ENCODE results near the gene ABHD14A.

Gene ABHD14A

DNA sequence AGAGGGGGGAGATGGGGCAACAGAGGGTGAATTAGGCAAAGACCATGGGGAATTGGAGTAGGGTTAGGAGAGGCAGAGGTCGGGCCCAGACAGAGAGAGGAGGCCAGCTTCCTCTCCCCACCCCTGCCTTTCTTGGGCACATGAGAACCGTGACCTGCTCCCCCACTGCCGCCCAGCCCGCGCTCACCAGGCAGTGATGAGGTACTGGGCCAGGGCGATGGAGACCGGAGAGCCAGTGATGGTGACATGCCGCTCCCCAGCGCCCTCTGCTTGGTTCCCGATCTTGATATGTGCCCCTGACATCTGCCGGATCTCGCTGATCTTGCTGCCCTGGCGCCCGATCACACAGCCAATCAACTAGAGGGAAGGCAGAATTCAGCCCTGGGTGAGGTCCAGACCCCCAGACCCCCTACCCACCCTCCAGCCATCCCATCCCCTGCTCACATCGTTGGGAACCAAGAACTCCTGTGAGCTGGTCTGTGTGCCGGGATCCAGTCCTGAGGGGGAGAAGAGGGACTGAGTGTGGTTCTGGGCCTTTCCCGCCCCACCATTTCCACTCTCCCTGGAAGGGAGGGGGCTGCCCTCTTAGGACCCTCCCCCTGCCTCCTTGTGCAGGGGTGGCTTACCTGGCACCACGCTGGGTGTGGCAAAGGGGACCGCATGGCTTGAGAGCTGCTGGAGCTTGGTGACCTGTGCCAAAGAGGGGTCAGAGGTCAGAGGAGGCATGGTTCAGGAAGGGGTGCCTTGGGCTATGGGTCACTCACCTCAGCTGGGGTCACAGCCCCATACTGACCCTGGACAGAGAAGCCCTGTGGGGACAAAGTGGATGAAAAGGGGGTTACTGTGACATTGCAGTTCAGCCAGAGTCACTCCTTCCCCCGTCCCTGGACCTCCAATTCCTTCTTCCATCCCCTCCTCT, 16.0 kb upstream of the ABHD14A start:
- TF ChIP-seq, protein P1, sequence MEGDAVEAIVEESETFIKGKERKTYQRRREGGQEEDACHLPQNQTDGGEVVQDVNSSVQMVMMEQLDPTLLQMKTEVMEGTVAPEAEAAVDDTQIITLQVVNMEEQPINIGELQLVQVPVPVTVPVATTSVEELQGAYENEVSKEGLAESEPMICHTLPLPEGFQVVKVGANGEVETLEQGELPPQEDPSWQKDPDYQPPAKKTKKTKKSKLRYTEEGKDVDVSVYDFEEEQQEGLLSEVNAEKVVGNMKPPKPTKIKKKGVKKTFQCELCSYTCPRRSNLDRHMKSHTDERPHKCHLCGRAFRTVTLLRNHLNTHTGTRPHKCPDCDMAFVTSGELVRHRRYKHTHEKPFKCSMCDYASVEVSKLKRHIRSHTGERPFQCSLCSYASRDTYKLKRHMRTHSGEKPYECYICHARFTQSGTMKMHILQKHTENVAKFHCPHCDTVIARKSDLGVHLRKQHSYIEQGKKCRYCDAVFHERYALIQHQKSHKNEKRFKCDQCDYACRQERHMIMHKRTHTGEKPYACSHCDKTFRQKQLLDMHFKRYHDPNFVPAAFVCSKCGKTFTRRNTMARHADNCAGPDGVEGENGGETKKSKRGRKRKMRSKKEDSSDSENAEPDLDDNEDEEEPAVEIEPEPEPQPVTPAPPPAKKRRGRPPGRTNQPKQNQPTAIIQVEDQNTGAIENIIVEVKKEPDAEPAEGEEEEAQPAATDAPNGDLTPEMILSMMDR (IDR thresholded peaks at IDR 0.05; ENCODE audit: control insufficient read depth, insufficient read depth, low read depth, low read length, missing control alignments) = no peak
- DNase-seq (ENCODE audit: low read depth) = no peak

DNA sequence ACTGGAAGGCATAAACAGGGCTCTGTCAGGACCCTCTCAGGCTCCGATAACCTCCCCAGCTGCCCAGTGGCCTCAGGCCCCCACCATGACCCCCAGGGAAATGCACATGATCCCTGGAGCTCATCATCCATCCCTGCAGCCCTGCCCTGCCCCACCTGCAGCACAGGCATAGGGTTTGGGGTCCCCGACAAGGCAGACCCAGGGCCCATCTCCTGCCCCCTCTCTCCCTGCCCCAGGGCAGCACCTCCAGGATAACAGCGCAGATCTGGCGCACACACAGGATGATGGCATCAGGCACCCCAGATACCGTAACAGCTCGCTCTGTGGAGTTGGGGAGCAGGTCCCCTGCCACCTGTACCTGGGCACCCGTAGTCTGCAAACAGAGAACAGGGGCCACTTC, 15.2 kb upstream of the ABHD14A start:
- TF ChIP-seq, protein P1 (IDR thresholded peaks at IDR 0.05; ENCODE audit: control insufficient read depth, insufficient read depth, low read depth, low read length, missing control alignments) = no peak
- no peak for DNase-seq (ENCODE audit: low read depth)
- H3K4me3 ChIP-seq (ENCODE audit: control insufficient read depth, low read depth, low read length) = no peak overlapping the region

More for the DNA sequence above, 16.0 kb upstream of the ABHD14A start:
- H3K4me3 ChIP-seq (ENCODE audit: control insufficient read depth, low read depth, low read length) = no peak overlapping the region

DNA sequence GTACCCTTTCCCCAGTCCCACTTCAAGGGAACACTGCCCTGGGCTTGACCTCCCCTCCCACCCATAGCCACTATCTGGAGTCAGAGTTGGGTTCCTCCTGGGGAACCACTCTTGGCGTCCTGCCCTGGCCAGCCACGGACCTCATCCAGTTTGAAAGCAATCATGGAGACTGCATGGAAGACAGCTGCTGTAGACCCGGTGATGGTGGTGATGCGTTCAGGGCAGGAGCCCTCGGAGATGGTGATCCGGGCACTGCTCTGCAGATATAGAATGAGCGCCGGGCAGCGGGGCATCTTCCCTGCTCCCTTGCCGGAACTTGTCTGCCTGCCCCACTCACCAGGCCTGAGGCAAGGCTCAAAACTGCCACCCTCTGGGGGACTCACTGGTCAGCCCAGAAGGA, 14.5 kb upstream of the ABHD14A start:
- no peak for DNase-seq (ENCODE audit: low read depth)
- H3K4me3 ChIP-seq (ENCODE audit: control insufficient read depth, low read depth, low read length) = no peak overlapping the region
- TF ChIP-seq, protein P1 (IDR thresholded peaks at IDR 0.05; ENCODE audit: control insufficient read depth, insufficient read depth, low read depth, low read length, missing control alignments) = no peak

DNA sequence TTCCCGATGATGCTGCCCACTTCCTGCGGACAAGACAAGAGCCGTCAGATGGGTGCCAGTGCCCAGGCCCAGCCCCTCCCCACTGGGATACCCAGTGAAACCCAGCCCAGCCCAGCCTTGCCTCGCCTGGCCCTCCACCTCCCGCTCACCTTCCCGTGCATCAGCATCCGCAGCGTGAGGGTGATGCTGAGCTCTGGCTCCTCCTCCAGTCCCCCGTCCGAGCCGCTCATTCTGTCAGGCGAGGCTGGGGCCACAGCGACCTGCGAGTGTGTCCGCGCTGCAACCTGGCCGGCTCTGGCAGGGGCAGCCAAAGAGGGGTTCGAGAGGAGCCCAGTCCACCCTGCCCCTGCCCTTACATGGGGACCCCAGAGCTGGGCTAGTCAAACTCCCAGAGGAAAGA, 13.9 kb upstream of the ABHD14A start:
- TF ChIP-seq, protein P1 (IDR thresholded peaks at IDR 0.05; ENCODE audit: control insufficient read depth, insufficient read depth, low read depth, low read length, missing control alignments) = no peak
- no peak overlapping the region for H3K4me3 ChIP-seq (ENCODE audit: control insufficient read depth, low read depth, low read length)
- DNase-seq (ENCODE audit: low read depth) = no peak

DNA sequence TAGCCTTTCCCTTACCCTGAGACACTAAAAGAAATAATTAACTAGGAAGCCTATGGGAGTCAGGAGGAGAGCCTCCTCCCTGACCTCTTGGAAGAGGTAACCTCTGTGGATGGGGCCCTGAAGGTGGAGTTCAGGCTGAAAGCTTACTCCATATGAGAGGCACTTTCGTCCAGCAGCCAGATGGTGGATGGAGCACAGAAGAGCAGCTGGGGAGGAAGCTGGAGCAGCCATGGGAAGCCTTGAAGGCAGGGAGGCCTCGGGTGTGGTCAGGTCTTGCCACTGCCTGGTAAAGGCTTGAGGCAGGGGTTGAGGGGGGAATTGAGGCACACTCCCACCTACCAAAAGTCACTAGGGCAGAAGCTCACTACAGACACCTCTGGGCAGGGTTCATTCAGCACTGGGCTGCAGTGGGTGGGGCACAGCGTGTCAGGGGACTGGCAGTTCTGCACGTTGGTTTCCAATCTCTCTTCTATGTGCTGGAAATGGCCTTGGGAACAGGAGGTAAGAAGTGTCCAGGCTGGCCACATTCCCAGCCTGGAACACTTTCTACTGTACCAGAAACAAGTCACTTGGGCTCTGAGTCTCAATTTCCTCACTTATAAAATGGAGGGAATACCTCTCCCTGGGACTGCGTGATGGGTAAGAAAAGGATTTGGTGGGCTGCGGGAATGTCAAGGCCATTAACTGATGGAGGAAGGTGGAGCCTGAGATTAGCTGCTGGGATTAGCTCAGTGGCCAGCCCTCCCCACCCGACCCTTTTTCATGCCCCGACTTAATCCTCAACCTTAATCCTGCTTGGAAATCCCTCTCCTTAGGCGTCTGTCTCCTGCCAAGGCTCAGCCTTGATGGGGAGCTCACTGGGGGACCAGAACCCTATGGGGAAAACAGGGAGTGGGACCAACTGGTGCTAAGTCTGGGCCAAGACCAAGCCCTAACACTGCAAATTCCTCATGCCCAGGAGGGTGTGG, 13.0 kb upstream of the ABHD14A start:
- TF ChIP-seq, protein P1 (IDR thresholded peaks at IDR 0.05; ENCODE audit: control insufficient read depth, insufficient read depth, low read depth, low read length, missing control alignments) = no peak
- no peak overlapping the region for H3K4me3 ChIP-seq (ENCODE audit: control insufficient read depth, low read depth, low read length)
- no peak for DNase-seq (ENCODE audit: low read depth)

DNA sequence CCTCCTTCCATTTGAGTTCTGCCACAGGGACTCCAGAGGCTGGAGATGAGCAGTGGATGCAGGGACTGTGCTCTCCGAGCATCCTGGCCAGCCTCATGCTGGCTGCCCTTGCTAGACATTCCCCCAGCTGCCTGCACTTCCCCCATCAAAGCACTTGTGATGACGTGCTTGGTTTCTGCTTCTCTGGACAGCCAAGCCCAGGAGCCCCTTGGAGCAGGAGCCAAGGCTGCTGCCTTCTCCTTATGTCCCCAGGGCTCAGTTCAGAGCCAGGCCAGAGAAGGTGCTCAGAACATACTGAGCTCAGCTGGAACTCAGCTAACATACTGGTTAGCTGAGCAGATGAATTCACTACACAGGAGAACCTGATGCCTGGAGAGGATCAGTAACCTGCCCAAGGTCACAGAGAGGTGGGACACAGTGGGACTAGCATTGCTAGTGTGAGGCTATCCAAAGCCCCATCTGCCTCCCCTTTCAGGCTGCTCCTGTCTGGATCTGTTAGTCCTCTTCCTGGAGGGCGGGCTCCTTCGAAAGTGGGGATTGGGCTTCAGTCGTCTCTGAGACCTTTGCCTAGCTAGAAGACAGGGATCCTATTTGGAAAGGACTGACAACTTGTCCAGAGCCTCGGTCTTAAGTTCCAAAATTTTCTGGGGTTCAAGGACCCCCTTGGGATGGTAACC, 11.9 kb upstream of the ABHD14A start:
- TF ChIP-seq, protein P1 (IDR thresholded peaks at IDR 0.05; ENCODE audit: control insufficient read depth, insufficient read depth, low read depth, low read length, missing control alignments) = no peak
- no peak overlapping the region for H3K4me3 ChIP-seq (ENCODE audit: control insufficient read depth, low read depth, low read length)
- no peak for DNase-seq (ENCODE audit: low read depth)

Measured in AG09309 (cell line).